DOHH2 (cell line): ENCODE results near the gene CRHR1.

Experiments
- H3F3A ChIP-seq: fragments of 200-600 bp; sonication (generic), shearing (Covaris generic); 2 replicates; pipeline ENCODE4 v1.6.0; 2016; ENCODE audit warnings: antibody characterized with exemption, mild to moderate bottlenecking; ENCODE audit not compliant: control insufficient read depth, insufficient read depth
- H3K27ac ChIP-seq: fragments of 200-600 bp; sonication (generic); 2 replicates; pipeline ENCODE4 v1.5.1; 2014; ENCODE audit warnings: low read depth, mild to moderate bottlenecking, low read length, moderate library complexity
- H3K27me3 ChIP-seq: fragments of 200-600 bp; sonication (generic); 2 replicates; pipeline ENCODE4 v1.6.1; 2014; ENCODE audit warnings: mild to moderate bottlenecking, low read length, mixed read lengths; ENCODE audit not compliant: control insufficient read depth
- H3K36me3 ChIP-seq: fragments of 200-600 bp; sonication (generic); 2 replicates; pipeline ENCODE4 v1.6.1; 2014; ENCODE audit warnings: mild to moderate bottlenecking, low read length, moderate library complexity, mixed read lengths; ENCODE audit not compliant: control insufficient read depth
- H3K4me1 ChIP-seq: fragments of 200-600 bp; sonication (generic); 2 replicates; pipeline ENCODE4 v1.6.1; 2014; ENCODE audit warnings: mild to moderate bottlenecking, low read length, mixed read lengths; ENCODE audit not compliant: control insufficient read depth
- H3K4me2 ChIP-seq: fragments of 200-600 bp; sonication (generic); 2 replicates; pipeline ENCODE4 v1.6.0; 2014; ENCODE audit warnings: mild to moderate bottlenecking, low read length, moderate library complexity
- H3K4me3 ChIP-seq: fragments of 200-600 bp; sonication (generic); 2 replicates; pipeline ENCODE4 v1.5.1; 2014; ENCODE audit warnings: mild to moderate bottlenecking, low read length, mixed read lengths
- H3K79me2 ChIP-seq: fragments of 200-600 bp; sonication (generic); 2 replicates; pipeline ENCODE4 v1.6.1; 2014; ENCODE audit warnings: mild to moderate bottlenecking, low read length, mixed read lengths; ENCODE audit not compliant: control insufficient read depth
- H3K9me2 ChIP-seq: fragments of 200-600 bp; sonication (generic); replicated peaks from 2 replicates; pipeline ENCODE4 v1.6.1; 2014; ENCODE audit warnings: mild to moderate bottlenecking, low read length, mixed read lengths; ENCODE audit not compliant: control insufficient read depth
- H3K9me3 ChIP-seq: fragments of 200-600 bp; sonication (generic); 2 replicates; pipeline ENCODE4 v1.6.1; 2014; ENCODE audit warnings: antibody characterized with exemption, low read length, mixed read lengths; ENCODE audit not compliant: control insufficient read depth, insufficient read depth
- H4K20me1 ChIP-seq: fragments of 200-600 bp; sonication (generic); 2 replicates; pipeline ENCODE4 v1.6.0; 2014; ENCODE audit warnings: low read depth, mild to moderate bottlenecking, antibody characterized with exemption, low read length, moderate library complexity; ENCODE audit not compliant: control insufficient read depth, insufficient read depth
- CTCF ChIP-seq: fragments of 200-600 bp; sonication (generic); IDR thresholded peaks from one replicate; pipeline ENCODE4 v1.5.1; 2014; ENCODE audit warnings: antibody characterized with exemption, mild to moderate bottlenecking, low read depth, low read length; ENCODE audit not compliant: poor library complexity, severe bottlenecking
- EZH2phosphoT487 ChIP-seq: fragments of 200-600 bp; sonication (generic); IDR thresholded peaks from 2 replicates; pipeline ENCODE4 v1.6.1; 2017; ENCODE audit warnings: borderline replicate concordance, mild to moderate bottlenecking, antibody characterized with exemption, low read length, moderate library complexity, mixed read lengths

Gene CRHR1

GRCh38 chr17:45792437-45792836, 8.3 kb downstream of the CRHR1 start:
- Histone ChIP-seq H3F3A (no peaks in the 10 kb centered on the region), H3K9me2 (no peaks in the 10 kb centered on the region), H3K79me2 (no peaks in the 10 kb centered on the region), H3K4me1 (no peaks in the 10 kb centered on the region), H3K27me3 (peaks cover 27% of the 10 kb centered on the region), H4K20me1 (no peaks in the 10 kb centered on the region), H3K4me2 (no peak overlapping the region), H3K9me3 (no peaks in the 10 kb centered on the region), H3K27ac (no peak overlapping the region), H3K36me3 (no peaks in the 10 kb centered on the region), H3K4me3 (no peak overlapping the region)
- no peak for TF ChIP-seq EZH2phosphoT487
- TF ChIP-seq CTCF = no peak

- no peak overlapping the region for H3K4me3 ChIP-seq
- H3F3A ChIP-seq = no peaks in the 10 kb centered on the region
- H3K27me3 ChIP-seq = peaks cover 20% of the 10 kb centered on the region
- no peak overlapping the region for H3K4me2 ChIP-seq
- no peak for TF ChIP-seq EZH2phosphoT487
- TF ChIP-seq CTCF = no peak
- no peaks in the 10 kb centered on the region for H3K9me3 ChIP-seq
- no peaks in the 10 kb centered on the region for H3K36me3 ChIP-seq
- no peaks in the 10 kb centered on the region for H3K9me2 ChIP-seq
- no peaks in the 10 kb centered on the region for H3K79me2 ChIP-seq
- H3K4me1 ChIP-seq = no peaks in the 10 kb centered on the region
- no peaks in the 10 kb centered on the region for H4K20me1 ChIP-seq
- H3K27ac ChIP-seq = no peak overlapping the region
These were observed 9.1 kb downstream of the CRHR1 start for GRCh38 chr17:45792995-45793755.

- no peaks in the 10 kb centered on the region for H3K4me1 ChIP-seq
- no peak overlapping the region for H3K27ac ChIP-seq
- H3K27me3 ChIP-seq = peaks cover 13% of the 10 kb centered on the region
- H3K9me3 ChIP-seq = no peaks in the 10 kb centered on the region
- H3K4me3 ChIP-seq = no peak overlapping the region
- no peaks in the 10 kb centered on the region for H3F3A ChIP-seq
- no peaks in the 10 kb centered on the region for H3K9me2 ChIP-seq
- H3K79me2 ChIP-seq = no peaks in the 10 kb centered on the region
- no peak overlapping the region for H3K4me2 ChIP-seq
- H4K20me1 ChIP-seq = no peaks in the 10 kb centered on the region
- H3K36me3 ChIP-seq = no peaks in the 10 kb centered on the region
- TF ChIP-seq CTCF (no peak), EZH2phosphoT487 (no peak)
These were observed 9.9 kb downstream of the CRHR1 start for GRCh38 chr17:45793999-45794540.
